GM19463 (cell line): Measurements from ENCODE around the gene NTRK3.

Experiments used
- ATAC-seq: cut with Tn5 transposase; IDR thresholded peaks from one replicate; pipeline ENCODE4 v1.9.1; 2021; ENCODE audit warnings: mild to moderate bottlenecking, moderate library complexity; ENCODE audit not compliant: unreplicated experiment

The NTRK3 gene

GRCh38 chr15:87906444-87906843 is 350.1 kb downstream of the NTRK3 start:
- no peak for ATAC-seq

GRCh38 chr15:87902772-87903426 is 353.6 kb downstream of the NTRK3 start:
- no peak for ATAC-seq

- ATAC-seq = no peak
Measured at GRCh38 chr15:87901926-87902690, 354.4 kb downstream of the NTRK3 start.

DNA sequence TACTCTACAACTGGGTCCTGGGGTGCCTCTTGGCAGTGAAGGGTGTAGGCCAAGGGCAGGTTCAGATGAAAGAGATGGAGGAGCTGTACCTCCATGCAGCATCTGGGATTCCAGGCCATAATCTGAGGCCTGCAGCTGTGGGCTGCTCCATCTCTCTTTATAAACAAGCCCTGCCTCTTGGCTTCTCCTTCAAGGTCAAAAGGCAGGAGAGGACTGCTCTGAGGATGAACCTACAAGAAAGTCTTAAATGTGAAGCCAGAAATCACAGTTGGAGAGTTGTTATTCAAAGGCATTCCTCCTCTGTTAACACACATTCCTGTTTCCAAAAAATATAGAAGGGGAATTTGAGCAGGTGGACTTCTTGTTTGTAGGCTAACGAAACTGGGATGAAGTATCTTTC is 355.5 kb downstream of the NTRK3 start:
- no peak for ATAC-seq

- ATAC-seq = no peak
Measured at GRCh38 chr15:87896936-87897335, 359.6 kb downstream of the NTRK3 start.

DNA sequence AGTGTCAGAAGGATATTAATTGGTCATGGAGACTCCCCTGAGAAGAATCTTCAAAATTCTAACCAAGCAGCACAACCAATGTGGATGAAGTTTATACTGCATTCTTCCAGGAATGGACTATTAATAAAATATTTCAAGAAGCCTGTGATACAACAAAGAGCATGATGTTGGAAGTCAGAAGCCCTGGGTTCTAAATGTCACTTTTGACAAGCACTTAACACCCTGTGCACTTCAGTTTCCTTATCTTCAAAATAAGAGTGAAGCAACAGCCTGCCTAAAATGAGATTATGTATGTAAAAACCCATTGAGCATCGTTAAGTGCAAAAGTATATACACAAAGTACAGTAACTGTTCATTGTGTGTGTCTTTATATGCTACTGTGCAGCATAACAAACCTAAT is 369.4 kb downstream of the NTRK3 start:
- no peak for ATAC-seq

DNA sequence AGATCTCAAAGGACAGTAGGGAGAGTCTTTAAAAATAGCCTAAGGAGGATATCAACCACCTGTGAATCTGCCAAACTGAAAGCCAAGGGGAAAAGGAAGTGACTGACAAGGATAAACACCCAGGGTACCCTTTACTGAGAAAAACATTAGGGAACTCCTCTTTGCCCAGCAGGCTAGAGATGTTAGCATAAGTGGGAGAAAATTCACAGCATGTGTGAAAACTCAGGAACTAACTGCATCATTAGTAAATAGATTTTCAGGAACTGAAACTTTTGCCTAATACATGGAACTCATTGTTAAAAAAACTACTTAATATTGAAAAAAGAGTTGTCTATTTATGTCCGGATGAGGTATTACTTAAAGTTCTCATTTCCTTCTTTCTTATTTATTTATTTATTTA is 375.5 kb downstream of the NTRK3 start:
- ATAC-seq = no peak

- no peak for ATAC-seq
Measured at GRCh38 chr15:87877822-87878542, 378.6 kb downstream of the NTRK3 start.

DNA sequence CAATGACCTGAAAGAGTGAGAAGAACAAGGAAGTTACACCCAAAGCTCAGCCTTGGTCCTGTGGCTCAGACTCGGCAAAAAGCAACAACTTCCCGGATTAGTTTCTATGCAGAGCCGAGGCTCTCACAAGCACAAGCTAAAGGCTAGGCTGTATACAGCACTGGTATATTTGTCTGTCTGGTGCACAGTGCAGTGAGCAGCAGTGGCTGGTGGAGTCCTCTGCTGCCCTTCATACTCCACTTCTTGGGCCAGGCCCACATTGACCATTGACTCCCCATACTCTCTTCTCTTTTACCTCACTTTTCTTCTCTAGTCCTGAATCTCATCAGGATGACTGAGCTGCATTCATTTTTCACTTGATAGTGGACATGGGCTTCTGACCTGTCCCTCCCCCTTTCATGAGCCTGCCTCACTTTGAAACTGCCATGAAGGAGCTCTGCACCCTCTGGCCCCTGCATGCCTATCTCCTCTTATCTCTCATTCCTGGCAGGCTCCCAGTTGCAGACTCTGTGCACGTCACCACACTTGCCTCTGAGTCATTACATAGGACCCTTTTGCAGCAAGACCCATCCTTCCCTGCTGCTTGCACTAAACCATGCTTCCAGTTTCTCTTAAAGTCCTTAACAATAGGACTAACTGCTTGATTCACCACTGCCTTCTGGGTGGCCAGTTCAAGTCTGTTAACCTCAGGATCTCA is 379.3 kb downstream of the NTRK3 start:
- ATAC-seq = no peak

DNA sequence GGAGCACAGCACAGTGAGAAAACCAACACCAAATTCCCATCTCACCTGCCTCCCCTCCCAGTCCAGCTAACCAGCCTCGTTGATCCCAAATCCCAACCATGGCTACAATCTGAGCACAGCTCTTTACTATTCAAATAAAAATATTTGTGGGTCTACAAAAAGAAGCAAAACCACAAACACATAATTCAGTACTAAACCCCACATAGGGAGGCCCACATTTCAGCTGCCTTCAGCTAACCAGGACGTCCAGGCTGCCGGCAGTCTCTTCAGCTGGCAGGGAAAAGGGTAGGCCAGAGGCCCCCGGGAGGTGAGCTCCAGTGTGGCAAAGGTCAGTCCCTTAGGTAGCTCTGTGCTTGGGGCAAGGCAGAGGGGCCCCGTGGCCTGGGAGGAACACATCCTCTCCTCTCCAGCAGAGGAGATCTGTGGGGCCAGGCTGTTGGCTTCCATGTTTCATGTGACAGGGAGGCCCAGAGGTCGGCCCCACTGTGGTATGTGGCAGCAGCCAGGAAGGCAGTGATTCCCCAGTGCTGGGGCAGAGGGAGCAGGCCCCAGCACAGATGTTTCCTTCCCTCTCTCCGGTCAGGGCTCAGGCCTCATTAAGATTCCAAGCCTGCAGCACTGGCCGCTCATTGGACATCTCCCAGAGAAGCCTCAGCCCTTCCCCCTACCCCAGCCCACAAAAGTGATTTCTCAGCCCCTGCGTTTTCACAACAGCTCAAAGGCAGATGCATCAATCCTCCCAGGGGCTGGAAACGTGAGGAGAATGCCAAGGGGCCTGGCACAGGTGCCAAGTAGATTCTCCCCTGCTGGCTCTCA is 381.4 kb downstream of the NTRK3 start:
- no peak for ATAC-seq

DNA sequence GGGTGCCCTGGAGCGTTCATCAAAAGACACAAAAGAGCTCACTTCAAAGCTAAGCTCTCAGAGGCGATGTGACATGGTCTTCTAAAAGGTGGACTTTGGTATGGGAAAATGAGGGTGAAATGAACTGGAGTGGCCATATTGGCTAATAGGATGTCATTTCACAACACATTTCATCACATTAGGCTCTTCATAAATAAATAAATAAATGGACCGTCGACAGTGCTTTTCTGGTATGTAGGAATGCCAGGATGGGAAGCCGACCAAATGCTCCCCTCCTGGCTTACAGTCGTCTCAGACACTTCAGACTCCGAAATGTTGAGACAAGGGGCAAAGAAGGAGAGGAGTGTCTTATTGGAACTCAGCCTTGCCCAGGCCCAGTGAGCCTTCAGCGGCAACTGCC is 383.0 kb downstream of the NTRK3 start:
- ATAC-seq = no peak

GRCh38 chr15:87871731-87872320 is 384.7 kb downstream of the NTRK3 start:
- no peak for ATAC-seq

GRCh38 chr15:87871258-87871681 is 385.3 kb downstream of the NTRK3 start:
- ATAC-seq = no peak

- ATAC-seq = no peak
Measured at GRCh38 chr15:87866961-87867360, 389.6 kb downstream of the NTRK3 start.

DNA sequence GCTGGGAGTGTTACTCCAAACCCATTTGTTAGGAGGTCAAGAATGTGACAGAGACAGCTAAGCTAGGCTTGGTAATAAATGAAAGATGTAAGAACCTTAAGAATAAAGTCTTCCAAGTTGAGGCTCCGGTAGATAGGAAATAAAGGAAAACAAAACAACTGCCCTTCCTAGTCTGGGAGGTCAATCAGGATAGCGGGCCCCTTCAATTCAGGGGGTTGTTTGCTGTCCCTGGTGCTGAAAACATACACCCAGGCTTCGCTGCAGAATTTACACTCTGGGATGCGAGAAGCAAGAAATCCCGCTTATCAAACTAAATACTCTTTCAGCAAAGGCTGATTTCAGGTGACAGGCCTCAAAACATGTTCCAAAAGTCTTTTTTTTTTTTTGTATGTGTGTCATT is 393.4 kb downstream of the NTRK3 start:
- no peak for ATAC-seq

GRCh38 chr15:87860743-87861142 is 395.8 kb downstream of the NTRK3 start:
- ATAC-seq = no peak

GRCh38 chr15:87858651-87859050 is 397.9 kb downstream of the NTRK3 start:
- ATAC-seq = no peak

DNA sequence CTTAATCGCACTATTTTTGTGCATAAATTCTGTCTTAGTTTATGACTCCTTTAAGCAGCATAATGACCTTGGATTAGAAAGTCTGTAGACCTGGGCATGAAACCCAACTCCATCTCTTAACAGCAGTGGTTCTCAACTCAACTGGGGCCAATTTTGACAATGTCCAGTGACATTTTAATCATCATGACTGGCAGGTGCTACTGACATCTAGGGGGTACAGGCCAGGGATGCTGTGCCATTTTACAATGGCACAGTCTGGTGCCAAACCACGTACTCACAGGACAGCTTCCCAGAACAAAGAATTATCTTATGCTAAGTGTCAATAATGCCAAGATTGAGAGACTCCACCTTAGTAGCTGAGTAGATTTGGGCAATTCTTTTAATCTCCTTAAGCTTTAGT is 405.0 kb downstream of the NTRK3 start:
- no peak for ATAC-seq

DNA sequence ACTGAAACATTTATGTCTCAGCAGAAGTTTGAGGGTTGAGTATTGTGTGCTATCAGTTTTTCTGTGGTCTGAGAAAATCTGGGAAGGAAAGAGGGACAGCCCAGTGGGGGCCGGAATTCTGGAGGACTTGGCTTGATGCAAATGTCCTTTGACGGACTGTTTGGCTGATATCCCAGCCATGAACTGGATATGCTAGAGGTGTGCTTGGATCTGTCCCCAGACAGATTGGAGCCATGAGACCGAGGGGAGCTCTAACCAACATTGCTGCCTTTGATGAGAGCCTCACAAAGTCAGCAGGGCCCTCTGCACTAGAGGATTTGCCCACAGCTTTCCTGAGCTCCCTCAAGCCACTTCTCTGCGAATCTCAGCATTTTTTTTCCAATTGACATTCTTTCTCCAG is 405.6 kb downstream of the NTRK3 start:
- ATAC-seq = no peak

DNA sequence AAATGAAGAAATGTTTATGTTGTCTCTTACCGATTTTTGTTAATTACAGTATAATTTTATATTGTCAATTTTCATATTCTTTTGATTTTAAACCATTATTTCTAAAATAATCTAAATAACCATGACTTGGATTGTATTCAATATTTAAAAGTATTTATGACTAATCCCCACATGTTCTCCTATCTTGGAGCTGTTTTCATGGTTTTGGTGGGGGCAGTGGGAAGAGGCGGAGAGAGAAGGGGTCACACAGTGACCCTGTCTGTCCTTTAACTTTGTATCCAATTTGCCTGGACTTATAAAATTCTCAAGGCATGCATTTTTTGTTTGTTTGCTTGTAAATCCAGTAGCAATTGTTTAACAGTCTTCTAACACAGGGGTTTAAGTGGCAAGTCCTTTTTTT is 407.4 kb downstream of the NTRK3 start:
- ATAC-seq = no peak
